GM12878 (cell line): ENCODE data around the gene HCN4. TPM values are rescaled to one million over a fixed set of nuclear protein-coding genes. Genes with fewer than 3 reads are reported as not detected.

ENCODE experiments used
- ATAC-seq: fragments of 200-7000 bp; cut with Tn5 transposase; 3 replicates; pipeline ENCODE4 v1.9.1; 2020; ENCODE audit warnings: mild to moderate bottlenecking, moderate library complexity
- BruUV-seq: library from RNA; stranded (reverse); fragments of 400-500 nt; replicated peaks from 2 replicates; lab custom pipeline; 2021; lab: Mats Ljungman, UMichigan
- CTCF ChIA-PET: fragments of 300-600 bp; sonication (Branson Sonifier 250); formaldehyde crosslinking; extraction: SDS; loops from one replicate; lab custom pipeline; 2021; ENCODE audit warnings: inconsistent platforms; lab: Yijun Ruan, JAX
- POLR2A ChIA-PET: fragments of 350-600 bp; formaldehyde crosslinking; extraction: SDS; loops from one replicate; lab custom pipeline; 2021; ENCODE audit warnings: inconsistent platforms; lab: Charles Lee
- RAD21 ChIA-PET: fragments of 300-600 bp; sonication (Branson Sonifier 250); formaldehyde crosslinking; loops from one replicate; lab custom pipeline; 2023; ENCODE audit warnings: antibody characterized with exemption; ENCODE audit not compliant: unreplicated experiment; lab: Charles Lee
- SMC1A ChIA-PET: fragments of 300-600 bp; sonication (Branson Sonifier 250); formaldehyde crosslinking; loops from one replicate; lab custom pipeline; 2023; ENCODE audit not compliant: unreplicated experiment, uncharacterized antibody; lab: Charles Lee
- DNase-seq: peaks from one replicate; pipeline ENCODE4 v3.0.0-alpha.2; 2011; ENCODE audit warnings: low read depth, low spot score
- FAIRE-seq: peaks from 3 replicates; lab custom pipeline; 2011; peaks lifted over from hg19 to GRCh38; lab: Jason Lieb, UNC
- H2AFZ ChIP-seq: 2 replicates; pipeline ENCODE4 v1.6.0; 2011; ENCODE audit warnings: low read depth, low read length, control low read depth; ENCODE audit not compliant: control insufficient read depth
- H3K27ac ChIP-seq: 2 replicates; pipeline ENCODE4 v1.5.1; 2011; ENCODE audit warnings: control low read depth; ENCODE audit not compliant: control insufficient read depth, insufficient read depth
- H3K27me3 ChIP-seq, 2 experiments: replicated peaks in 1 of 2; 2 replicates each; pipeline versions ENCODE4 v1.6.0 to v1.6.1; 2011; ENCODE audit warnings: low read length in 1 of 2; ENCODE audit not compliant: control insufficient read depth in 2 of 2, insufficient read depth in 2 of 2
- H3K36me3 ChIP-seq, 2 experiments: 2 replicates each; pipeline ENCODE4 v1.5.1; 2011; ENCODE audit warnings: low read length in 1 of 2; ENCODE audit not compliant: control insufficient read depth in 2 of 2, insufficient read depth in 2 of 2
- H3K4me1 ChIP-seq: 2 replicates; pipeline ENCODE4 v1.6.1; 2011; ENCODE audit warnings: mild to moderate bottlenecking, low read length, moderate library complexity, mixed read lengths; ENCODE audit not compliant: control insufficient read depth, insufficient read depth
- H3K4me2 ChIP-seq: 2 replicates; pipeline ENCODE4 v1.6.0; 2011; ENCODE audit warnings: control low read depth; ENCODE audit not compliant: control insufficient read depth, insufficient read depth
- H3K4me3 ChIP-seq: fragments of 200-600 bp; sonication (generic); 2 replicates; pipeline ENCODE4 v1.5.1; 2016
- H3K79me2 ChIP-seq: 2 replicates; pipeline ENCODE4 v1.6.0; 2011; ENCODE audit warnings: low read length; ENCODE audit not compliant: control insufficient read depth, insufficient read depth
- H3K9ac ChIP-seq: 2 replicates; pipeline ENCODE4 v1.8.0; 2011; ENCODE audit warnings: low read length, control low read depth, mixed read lengths; ENCODE audit not compliant: control insufficient read depth, insufficient read depth
- H3K9me3 ChIP-seq: replicated peaks from 3 replicates; pipeline ENCODE4 v1.5.1; 2011; ENCODE audit warnings: mild to moderate bottlenecking, low read length; ENCODE audit not compliant: control insufficient read depth, insufficient read depth
- H4K20me1 ChIP-seq: 2 replicates; pipeline ENCODE4 v1.6.0; 2011; ENCODE audit not compliant: control insufficient read depth, insufficient read depth
- EED ChIP-seq: sonication (generic); IDR thresholded peaks from 2 replicates; pipeline ENCODE4 v1.6.1; 2016; ENCODE audit warnings: antibody characterized with exemption, low read depth
- IKZF1 ChIP-seq: fragments of 450-650 bp; conservative IDR thresholded peaks from 2 replicates; pipeline ENCODE4 v1.6.1; 2017; ENCODE audit warnings: antibody characterized with exemption, mild to moderate bottlenecking
- MTA3 ChIP-seq: IDR thresholded peaks from 2 replicates; pipeline ENCODE4 v1.6.1; 2012; ENCODE audit warnings: low read length, inconsistent platforms, borderline replicate concordance
- PML ChIP-seq: IDR thresholded peaks from 2 replicates; pipeline ENCODE4 v1.6.1; 2012; ENCODE audit warnings: low read length, inconsistent platforms
- RAD21 ChIP-seq: IDR thresholded peaks from 2 replicates; pipeline ENCODE4 v1.6.1; 2011; ENCODE audit warnings: mild to moderate bottlenecking, low read depth, low read length, moderate library complexity; ENCODE audit not compliant: insufficient read depth
- STAT1 ChIP-seq: fragments of 450-650 bp; conservative IDR thresholded peaks from 2 replicates; pipeline ENCODE4 v1.6.1; 2014; ENCODE audit warnings: antibody characterized with exemption, mild to moderate bottlenecking
- ZNF207 ChIP-seq: fragments of 450-650 bp; IDR thresholded peaks from 2 replicates; pipeline ENCODE4 v1.6.1; 2014; ENCODE audit warnings: antibody characterized with exemption, mild to moderate bottlenecking, borderline replicate concordance
- ZSCAN29 ChIP-seq: fragments of 450-650 bp; IDR thresholded peaks from 2 replicates; pipeline ENCODE4 v1.6.1; 2017; ENCODE audit warnings: mild to moderate bottlenecking, moderate library complexity
- WGBS: methylation state at CpG from one replicate; pipeline ENCODE4 v1.1.6; 2016; ENCODE audit warnings: low lambda C conversion rate; ENCODE audit not compliant: insufficient replicate concordance, insufficient coverage; ENCODE audit errors: missing lambda C conversion rate; 5-methylcytosine and 5-hydroxymethylcytosine counted together
- in situ Hi-C: fragments of 300-500 bp; cut with MboI; formaldehyde crosslinking; loops from 9 replicates; pipeline ENCODE4 v1.14.3; 2018; ENCODE audit warnings: mixed read lengths
- intact Hi-C: fragments of 100-400 bp; cut with micrococcal nuclease; formaldehyde crosslinking; loops from one replicate; pipeline ENCODE4 v1.14.2; 2022; ENCODE audit not compliant: unreplicated experiment
- polyA plus RNA-seq, 11 experiments: library from polyadenylated mRNA; depleted of rRNA in 4 of 11; unstranded in 6 of 11; stranded (reverse) in 5 of 11; fragments of >200 nt; fragmentation: Nextera tagmentation in 4 of 11; fragmentation: Illumina TruSeq in 1 of 11; extraction: Ambion mirVana in 4 of 11; extraction: Trizol in 1 of 11; gene quantifications; 1 replicate in 1 of 11; 2 replicates in 10 of 11; pipeline versions ENCODE4 v1.2.1 to v1.2.3, GENCODE V29; 2011 to 2016; ENCODE audit warnings: inconsistent platforms in 2 of 11, missing spikeins in 2 of 11, low read depth in 1 of 11
- total RNA-seq, 4 experiments: library from RNA; depleted of rRNA in 3 of 4; stranded (reverse); fragments of >200 nt in 3 of 4; fragmentation: Illumina TruSeq in 1 of 4; extraction: Trizol in 1 of 4; gene quantifications; 2 replicates each; pipeline versions ENCODE4 v1.2.1 to v1.2.3, GENCODE V29; 2013 to 2021
- TF ChIP-seq, protein P1 (sequence below): IDR thresholded peaks from 2 replicates; pipeline ENCODE4 v1.6.1; 2012; ENCODE audit warnings: mild to moderate bottlenecking, low read depth, low read length

Gene HCN4
- total and polyA plus RNA-seq, 10 of the 15 experiments (the other 5 are each of a cell fraction or from before 2014, with no cell fraction given), result 0.03 to 0.10 TPM; not detected in 8

DNA sequence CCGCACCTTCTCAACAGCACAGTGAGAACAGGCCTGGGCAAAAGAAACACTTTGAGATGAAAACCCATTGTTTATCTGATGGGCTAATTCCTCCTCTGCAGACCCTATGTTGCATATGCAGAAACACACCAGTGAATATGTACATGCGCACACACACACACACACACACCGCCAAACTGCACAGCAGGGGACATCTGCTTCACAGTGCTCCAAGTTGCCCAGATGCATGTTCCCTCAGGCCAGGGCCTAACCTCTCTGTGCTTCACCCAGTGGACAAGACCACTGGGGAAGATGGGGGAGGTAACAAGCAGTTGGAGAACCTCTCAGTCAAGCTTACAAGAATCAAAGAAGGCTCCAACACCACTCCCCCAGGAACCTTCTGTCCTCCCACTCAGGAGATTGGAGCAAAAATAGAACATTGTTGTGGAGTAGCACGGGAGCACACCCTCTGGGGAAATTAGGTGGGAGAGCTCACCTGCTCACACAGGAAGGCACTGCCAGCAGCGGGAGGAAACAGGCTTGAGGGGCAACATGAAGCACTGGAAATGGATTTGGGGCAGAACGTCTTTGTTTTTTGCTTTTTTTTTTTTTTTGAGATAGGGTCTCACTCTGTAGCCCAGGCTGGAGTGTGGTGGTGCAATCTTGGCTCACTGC, 13.0 kb downstream of the HCN4 start:
- Histone ChIP-seq H4K20me1 (no peaks in the 10 kb centered on the region), H3K9me3 (no peaks in the 10 kb centered on the region), H2AFZ (no peak overlapping the region), H3K36me3 (no peaks in the 10 kb centered on the region), H3K4me1 (no peaks in the 10 kb centered on the region), H3K4me2 (no peak overlapping the region), H3K9ac (no peak overlapping the region), H3K4me3 (no peak overlapping the region), H3K27me3 (peaks cover 0 to 2% of the 10 kb centered on the region in 2 experiments; a peak in 2 of 4 replicates), H3K79me2 (no peaks in the 10 kb centered on the region), H3K27ac (no peak overlapping the region)
- no TSS peak for BruUV-seq
- intact Hi-C loops, result no loop called here
- CTCF ChIA-PET, result no interaction called here
- POLR2A ChIA-PET, result no interaction called here
- SMC1A ChIA-PET, result no interaction called here
- FAIRE-seq, result no peak
- no peak for DNase-seq
- RAD21 ChIA-PET, result no interaction called here
- ATAC-seq, result no peak
- in situ Hi-C loops, result no loop called here
- WGBS, result 56% methylated on average over 6 of the region's 6 CpGs
- TF ChIP-seq IKZF1 (no peak), STAT1 (no peak), EED (no peak), ZSCAN29 (no peak), PML (no peak), MTA3 (no peak), RAD21 (no peak), ZNF207 (no peak)
- TF ChIP-seq, protein P1, sequence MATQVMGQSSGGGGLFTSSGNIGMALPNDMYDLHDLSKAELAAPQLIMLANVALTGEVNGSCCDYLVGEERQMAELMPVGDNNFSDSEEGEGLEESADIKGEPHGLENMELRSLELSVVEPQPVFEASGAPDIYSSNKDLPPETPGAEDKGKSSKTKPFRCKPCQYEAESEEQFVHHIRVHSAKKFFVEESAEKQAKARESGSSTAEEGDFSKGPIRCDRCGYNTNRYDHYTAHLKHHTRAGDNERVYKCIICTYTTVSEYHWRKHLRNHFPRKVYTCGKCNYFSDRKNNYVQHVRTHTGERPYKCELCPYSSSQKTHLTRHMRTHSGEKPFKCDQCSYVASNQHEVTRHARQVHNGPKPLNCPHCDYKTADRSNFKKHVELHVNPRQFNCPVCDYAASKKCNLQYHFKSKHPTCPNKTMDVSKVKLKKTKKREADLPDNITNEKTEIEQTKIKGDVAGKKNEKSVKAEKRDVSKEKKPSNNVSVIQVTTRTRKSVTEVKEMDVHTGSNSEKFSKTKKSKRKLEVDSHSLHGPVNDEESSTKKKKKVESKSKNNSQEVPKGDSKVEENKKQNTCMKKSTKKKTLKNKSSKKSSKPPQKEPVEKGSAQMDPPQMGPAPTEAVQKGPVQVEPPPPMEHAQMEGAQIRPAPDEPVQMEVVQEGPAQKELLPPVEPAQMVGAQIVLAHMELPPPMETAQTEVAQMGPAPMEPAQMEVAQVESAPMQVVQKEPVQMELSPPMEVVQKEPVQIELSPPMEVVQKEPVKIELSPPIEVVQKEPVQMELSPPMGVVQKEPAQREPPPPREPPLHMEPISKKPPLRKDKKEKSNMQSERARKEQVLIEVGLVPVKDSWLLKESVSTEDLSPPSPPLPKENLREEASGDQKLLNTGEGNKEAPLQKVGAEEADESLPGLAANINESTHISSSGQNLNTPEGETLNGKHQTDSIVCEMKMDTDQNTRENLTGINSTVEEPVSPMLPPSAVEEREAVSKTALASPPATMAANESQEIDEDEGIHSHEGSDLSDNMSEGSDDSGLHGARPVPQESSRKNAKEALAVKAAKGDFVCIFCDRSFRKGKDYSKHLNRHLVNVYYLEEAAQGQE, result no peak
